ENCODE measurements around the gene PCDHA1.

DNA sequence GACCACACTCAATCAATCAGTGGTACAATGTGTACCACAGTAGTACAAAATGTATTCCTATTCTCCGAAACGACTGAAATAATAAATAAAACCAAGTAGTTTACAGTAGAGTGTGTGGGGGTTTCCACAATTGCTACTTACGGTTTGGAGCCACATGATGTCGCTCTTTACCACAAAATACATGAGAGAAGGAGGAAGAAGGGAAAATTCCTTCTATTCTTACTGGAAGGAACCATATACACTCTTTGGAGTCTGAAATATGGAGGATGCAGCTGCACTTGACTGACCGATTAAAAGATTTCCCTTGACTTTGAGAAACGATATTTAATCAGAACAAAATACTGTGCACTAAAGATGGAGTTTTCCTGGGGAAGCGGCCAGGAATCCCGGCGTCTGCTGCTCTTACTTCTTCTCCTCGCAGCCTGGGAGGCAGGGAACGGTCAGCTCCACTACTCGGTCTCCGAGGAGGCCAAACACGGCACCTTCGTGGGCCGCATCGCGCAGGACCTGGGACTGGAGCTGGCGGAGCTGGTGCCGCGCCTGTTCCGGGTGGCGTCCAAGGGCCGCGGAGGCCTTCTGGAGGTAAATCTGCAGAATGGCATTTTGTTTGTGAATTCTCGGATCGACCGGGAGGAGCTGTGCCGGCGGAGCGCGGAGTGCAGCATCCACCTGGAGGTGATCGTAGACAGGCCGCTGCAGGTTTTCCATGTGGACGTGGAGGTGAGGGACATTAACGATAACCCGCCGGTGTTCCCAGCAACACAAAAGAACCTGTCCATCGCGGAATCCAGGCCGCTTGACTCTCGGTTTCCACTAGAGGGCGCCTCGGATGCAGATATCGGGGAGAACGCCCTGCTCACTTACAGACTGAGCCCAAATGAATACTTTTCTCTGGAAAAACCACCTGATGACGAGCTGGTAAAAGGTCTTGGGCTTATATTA is 21.2 kb downstream of the PCDHA1 start, which contains the start of gene PCDHA4:
- TF ChIP-seq, protein P1, sequence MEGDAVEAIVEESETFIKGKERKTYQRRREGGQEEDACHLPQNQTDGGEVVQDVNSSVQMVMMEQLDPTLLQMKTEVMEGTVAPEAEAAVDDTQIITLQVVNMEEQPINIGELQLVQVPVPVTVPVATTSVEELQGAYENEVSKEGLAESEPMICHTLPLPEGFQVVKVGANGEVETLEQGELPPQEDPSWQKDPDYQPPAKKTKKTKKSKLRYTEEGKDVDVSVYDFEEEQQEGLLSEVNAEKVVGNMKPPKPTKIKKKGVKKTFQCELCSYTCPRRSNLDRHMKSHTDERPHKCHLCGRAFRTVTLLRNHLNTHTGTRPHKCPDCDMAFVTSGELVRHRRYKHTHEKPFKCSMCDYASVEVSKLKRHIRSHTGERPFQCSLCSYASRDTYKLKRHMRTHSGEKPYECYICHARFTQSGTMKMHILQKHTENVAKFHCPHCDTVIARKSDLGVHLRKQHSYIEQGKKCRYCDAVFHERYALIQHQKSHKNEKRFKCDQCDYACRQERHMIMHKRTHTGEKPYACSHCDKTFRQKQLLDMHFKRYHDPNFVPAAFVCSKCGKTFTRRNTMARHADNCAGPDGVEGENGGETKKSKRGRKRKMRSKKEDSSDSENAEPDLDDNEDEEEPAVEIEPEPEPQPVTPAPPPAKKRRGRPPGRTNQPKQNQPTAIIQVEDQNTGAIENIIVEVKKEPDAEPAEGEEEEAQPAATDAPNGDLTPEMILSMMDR (IDR thresholded peaks at IDR 0.05): peak; percentile 15 to 43 (median 28)
- TF ChIP-seq POLR2A (IDR thresholded peaks at IDR 0.05): no peak

All from uterus (tissue), 2 donors.